T1000 (cell line): Measurements from ENCODE around the gene JAZF1.
"Not testable (repeated sequence)": the region's sequence is repeated elsewhere in the genome, so short reads cannot be mapped to it uniquely, and the experiment has no call there.

Experiments used
- DNase-seq: peaks from one replicate; lab custom pipeline; 2025; ENCODE audit warnings: mixed read lengths; lab: John Stamatoyannopoulos, UW

Gene JAZF1

DNA sequence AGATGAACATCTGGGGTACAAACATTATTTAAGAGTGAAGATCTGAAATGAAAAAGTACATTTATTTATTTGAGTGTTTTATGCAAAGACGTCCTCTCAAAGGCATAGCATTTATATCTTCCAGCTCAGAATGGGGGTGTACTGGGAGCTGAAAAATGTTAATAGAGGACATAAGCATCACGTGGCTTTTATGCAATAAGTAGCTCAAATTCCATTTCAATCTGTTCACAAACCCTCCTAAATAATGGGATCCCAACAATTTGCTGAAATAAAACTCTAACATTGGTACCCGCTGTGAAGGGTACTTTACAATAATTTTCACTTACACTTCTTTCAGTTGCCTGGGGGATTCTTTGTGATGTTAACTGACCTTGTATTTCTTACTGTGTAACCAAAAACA, 268.7 kb downstream of the JAZF1 start:
- no peak for DNase-seq

DNA sequence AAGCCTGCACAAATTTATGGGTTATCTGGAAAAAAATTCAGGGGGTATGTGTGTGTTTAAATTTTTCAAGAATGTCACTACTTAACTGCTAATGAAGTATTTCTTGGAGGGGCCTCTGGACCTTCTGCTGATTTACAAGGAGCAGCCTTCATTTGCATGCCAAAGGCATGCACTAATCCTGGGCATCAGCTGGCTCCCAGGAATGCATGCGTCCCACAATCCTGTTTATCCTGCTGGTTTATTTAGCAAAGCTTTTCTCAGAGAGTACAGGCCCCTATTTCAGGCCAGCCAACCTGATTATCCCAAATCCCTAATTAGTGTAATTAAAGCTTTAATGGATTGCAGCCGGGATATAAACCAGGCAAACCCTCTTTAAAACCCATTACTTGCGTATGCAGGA, 270.3 kb downstream of the JAZF1 start:
- no peak for DNase-seq

DNA sequence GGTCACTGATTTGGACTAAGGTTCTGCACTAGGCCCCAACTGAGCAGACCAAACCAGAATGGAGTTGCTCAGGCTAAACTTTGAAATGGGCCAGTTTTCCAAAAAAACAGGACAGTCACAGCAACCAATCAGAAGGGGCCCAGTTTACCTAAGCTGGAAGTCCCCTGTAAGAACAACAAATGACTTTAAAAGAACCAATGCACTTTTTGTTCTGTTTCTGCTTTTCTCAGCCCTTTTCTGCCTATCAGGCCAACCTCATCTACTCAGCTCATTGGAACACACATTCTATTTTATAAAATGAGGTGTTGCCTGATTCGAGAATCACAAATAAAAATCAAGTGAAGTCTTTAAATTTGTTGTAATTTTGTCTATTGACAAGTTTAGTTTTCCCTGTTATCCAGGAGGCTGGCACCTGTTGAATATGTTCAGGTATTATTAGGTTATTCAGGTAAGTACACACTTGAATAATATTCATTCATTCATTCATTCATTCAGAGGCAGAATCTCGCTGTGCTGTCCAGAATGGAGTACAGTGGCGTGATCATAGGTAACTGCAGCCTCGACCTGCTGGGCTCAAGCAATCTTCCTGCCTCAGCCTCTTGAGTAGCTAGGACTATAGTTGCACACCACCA, 271.9 kb downstream of the JAZF1 start:
- DNase-seq = no peak

DNA sequence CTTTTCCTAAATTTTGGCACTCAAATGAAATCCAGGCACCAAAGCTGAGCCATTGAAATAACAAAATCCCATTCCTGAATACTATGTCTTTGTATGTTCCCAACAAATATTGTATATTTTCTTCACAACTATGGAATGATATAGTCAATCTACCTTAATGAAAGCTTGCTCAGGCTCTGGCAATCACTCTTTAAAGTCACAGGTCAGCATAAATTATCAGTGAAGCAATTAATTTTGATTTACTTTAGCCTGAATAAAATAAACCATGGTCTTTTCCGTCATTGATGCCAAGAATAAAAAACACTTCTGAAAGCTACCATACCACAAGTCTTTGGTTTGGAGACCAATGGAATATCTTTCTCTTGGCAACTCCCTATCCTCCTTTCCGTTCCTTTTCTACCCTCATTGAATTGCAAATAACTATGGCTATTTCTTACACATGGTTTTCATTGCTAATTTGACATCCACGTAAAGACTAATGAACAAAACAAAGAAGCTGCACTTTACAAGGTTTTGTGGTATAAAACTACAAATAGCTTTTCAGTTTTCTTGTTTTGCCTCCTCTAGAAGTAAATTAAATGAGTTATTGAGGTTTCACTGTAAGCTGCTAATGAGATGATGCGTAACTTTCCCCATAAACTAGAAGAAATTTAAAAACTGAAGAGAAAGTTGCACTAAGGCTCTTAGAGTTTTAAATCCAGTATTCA, 274.1 kb downstream of the JAZF1 start:
- no peak for DNase-seq

DNA sequence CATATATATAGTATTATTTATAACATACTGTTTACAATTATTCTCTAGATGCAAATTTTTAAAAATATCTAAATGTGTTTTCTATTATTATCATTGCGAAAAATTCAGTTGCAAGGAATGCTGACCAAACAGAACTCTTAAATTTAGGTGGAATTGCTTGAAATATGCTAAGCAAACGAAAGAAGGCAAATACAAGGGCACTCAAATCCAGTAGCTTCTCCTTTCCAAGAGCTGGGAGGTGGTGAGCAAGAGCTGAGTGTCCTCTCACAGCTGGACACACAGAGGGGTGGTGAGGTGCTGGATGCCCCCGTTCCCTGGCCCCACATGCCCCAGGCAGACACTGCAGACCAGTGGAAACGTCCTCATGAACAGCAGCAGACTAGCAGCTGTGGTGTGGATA, 274.6 kb downstream of the JAZF1 start:
- no peak for DNase-seq

DNA sequence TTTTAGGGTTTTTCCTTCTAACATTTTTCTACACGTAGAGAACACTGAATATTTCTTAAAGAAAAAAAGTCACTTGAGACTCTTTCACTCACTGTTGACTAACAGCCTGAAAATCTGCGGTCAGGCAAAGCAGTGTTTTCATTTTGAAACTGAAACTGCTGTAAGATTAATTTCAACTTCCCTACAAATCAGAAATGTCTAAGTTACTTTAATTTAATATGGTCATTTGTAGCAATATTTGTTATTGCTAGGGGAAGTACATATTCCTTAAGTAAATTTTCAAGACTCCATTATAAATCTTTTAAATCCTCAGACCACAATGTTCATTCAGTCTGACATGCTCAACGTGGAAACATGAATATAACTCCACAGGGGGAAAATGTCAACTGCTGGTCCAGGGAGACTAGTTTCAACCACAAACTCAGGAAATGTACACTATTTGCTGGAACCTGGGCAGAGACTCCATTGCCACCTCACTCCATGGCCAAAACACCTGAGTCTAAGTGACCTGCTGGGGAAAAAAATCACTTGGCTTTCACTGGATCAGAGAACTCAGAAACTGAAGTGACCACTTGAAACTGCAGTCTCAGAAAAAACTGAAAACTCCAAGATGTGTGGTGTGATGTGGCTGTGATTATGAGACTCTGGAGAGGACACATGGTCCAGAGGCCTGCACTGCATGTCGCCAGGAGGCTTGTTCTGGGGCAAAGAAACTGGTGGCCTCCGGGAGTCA, 279.4 kb downstream of the JAZF1 start:
- DNase-seq = no peak

DNA sequence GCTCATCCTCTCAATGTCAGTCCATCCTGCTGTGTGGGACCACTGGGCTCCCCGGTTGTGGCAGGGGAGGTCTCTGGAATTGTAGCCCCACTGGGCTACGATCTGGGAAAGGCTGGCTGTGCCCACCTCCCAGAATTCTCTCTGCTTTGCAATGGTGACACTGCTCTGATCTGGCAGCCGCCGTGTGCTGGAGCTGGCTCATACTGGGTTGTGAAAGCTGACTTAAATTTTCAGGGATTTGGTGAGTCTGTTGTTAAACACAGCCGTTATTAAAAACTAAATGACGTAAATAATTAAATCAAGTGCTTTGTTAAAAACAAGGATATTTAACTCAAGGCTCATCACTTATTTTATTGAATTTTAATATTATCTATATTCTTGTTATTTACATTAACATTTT, 280.6 kb downstream of the JAZF1 start:
- DNase-seq = no peak

DNA sequence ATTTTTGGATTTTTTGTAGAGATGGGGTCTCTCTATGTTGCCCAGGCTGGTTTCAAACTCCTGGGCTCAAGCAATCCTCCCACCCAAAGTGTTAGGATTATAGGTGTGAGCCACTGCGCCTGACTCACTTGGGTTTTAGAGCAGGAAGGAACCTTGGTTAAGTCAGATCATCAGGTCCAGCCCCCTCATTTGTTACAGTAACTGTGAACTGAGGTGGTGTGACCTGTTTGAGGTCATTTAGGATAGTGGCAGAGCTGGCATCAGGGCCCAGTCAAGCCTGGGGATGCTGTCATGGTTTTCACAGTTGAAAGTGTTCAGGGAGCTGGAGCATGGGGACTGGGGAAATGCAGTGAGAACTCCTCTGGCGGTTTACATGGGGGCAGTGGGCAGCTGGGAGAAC, 281.0 kb downstream of the JAZF1 start:
- no peak for DNase-seq

DNA sequence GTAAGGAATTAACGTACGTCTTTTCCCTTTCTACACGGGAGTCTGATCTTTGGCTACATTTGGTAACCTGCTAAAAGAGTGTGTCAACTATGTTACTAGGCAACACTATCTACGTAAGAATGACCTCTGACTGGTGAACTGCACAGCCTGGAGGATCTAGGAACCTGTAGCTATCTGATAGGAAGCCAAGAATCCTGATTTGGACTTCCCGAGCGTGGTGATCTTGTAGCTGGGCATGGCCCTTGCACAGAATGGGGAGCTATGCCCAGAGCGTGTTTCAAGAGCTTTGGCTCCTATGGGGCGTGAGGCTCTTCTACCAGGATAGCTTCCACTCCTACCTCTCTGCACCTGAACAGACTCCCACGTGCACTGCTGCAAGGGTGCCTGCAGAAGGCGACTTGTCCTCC, 283.2 kb downstream of the JAZF1 start:
- DNase-seq = no peak

DNA sequence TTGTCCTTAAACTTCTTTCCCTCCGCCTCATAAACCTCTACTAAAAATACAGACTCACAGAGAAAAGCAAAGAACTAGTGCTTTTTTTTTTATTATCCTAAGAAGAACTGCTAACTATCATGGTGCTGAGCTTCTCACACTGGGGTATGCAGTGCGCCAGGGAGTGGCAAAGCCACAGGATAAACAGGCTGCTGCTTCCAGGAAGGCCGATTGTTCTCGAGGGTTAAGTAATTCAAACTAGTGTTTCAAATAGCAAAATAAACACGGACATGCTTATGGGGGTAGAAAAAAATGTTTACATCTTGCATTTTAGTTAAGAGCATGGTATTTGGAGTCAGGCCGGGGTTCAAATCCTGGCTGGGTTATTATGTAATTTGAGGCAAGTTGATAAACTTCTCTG, 283.6 kb downstream of the JAZF1 start:
- DNase-seq = no peak

DNA sequence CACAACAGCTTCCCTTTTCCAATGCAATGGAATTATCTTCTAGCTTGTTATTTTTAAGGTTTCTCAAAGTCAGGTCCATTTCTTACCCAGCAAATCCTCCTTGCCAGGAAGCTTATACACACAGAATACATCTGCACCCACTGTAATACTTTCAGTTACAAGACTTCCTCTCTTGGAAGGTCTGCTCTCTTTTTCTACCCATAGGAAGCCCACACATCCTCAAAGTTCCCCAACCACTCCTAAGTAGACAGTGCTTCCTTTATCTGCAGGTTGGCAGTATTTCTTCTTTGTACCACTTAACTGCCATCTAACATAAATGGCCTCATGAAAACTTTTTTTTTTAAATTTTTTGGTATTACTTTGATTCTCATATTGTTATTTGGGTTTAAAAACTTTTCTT, 285.0 kb downstream of the JAZF1 start:
- no peak for DNase-seq

DNA sequence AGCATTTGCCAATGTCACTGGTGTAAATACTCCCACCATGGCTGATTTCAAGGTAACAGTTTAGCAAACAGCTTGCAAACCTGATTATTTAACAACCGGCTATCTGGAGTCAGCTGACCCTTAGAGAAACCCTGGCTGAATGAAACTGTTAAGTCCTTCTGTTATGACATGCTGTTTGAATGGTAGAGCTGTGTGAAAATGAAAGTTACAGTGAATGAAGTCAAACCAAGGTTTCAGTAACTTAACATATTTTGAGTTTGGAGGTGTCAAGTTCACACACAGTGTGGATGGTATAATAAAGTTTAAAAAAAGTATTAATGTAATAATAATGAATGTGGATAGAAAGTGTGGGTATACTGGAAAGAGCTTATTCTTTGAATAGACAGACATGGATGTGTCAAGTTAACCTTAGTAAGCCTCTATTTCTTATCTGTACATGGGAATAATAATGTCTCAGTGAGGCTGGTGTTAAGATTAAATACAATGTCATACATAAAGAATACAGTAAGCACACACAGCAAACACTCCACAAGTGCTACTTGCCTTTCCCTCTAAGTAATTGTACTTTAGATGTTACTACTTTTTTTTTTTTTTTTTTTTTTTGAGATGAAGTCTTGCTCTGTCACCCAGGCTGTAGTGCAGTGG, 290.3 kb downstream of the JAZF1 start:
- no peak for DNase-seq

DNA sequence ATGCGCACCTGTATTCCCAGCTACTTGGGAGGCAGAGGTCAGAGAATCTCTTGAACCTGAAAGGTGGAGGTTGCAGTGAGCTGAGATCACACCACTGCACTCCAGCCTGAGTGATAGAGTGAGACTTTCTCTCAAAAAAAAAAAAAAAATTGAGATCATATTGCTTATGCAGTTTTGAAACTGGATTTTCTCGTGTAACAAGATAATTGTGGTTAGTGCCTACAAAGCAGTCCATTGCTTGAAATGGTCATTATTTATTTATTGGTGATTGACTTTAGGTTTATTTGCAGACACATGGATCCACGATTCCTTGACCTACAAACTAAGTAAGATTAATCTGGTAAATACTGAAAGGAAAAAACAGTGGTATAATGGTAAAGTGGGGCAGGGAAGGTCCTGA, 290.8 kb downstream of the JAZF1 start:
- no peak for DNase-seq

DNA sequence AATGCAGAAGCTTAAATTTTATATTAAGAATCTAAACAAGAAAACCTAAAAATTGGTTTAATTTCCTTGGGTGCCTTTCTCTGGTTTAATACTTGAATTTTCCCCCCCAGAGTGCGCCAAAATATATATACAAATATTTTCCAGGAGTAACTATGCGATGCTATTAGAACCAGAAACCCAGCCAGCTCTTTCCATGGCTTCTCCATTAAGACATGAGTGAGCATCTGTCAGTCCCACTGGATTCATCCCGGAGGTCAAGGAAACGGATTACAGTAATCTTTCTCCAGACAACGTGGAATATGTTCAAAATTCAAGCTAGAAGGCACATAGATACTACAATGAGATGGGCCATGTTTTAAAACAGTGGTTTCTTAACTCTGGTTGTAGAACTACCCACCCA, 291.9 kb downstream of the JAZF1 start:
- no peak for DNase-seq

DNA sequence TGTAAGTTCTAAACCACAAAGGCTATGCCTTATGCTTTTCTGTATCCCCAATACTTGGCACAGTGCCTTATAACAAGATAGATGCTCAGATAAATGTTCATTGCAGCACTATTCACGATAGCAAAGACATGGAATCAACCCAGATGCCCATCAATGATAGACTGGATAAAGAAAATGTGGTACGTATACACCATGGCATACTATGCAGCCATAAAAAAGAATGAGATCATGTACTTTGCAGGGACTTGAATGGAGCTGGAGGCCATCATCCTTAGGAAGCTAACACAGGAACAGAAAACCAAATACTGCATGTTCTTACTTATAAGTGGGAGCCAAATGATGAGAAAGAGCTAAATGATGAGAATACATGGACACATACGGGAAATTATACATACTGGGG, 293.9 kb downstream of the JAZF1 start:
- not testable (repeated sequence) for DNase-seq

DNA sequence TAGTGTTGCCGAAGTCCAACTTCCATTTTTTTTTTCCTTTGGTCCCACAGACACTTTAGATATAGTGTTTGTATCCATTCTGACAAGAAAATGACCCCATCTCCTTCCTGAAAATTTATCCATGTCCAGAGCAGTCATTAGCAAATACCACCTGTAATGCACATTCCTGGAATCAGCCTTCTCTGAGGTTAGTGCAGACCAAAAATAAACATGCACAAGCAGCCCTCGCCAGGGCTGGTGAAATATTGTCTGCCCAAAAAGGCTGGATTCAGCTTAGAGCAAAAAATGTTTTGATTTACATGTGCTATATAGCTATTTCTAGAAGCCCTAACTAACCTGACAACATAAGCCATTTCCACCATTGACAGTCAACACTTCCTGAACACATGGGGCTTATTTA, 294.9 kb downstream of the JAZF1 start:
- no peak for DNase-seq

DNA sequence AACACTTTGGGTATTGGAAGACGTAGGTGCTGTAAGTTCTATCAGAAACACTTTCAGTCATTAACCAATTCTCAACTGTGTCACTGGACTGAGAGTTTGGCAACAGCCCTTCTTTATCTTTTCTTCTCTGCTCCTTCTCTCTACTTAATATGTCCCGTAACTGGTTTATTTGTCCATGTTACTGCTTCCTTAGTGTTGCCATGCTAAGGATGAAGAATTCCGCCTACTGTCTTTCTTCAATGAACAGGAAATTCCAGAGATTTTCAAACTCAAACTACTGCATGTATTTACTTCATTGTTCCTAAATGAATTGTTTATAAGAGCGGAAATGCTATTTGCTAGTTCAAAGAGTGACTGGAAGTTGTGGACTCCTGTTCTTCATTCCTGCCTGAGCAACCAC, 296.9 kb downstream of the JAZF1 start:
- no peak for DNase-seq

DNA sequence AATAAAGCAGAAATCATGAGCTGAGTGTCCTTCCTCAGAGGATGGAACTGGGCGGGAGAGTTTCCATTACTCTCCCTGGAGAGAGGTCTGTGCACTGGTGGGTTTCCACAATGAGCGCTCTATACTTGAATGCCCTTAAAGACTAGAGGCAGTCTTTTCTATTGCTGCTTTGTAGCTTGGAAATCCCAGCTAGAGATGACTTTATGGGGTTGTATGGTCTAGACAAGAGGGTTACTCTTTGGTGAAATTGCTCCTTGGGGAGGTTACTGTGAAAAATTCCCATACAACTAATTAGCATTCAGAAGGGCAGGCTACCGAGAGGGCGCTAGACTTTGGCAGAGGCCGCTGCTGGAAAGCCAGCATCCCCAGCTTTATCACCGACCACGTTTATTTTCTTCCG, 303.8 kb downstream of the JAZF1 start:
- no peak for DNase-seq

DNA sequence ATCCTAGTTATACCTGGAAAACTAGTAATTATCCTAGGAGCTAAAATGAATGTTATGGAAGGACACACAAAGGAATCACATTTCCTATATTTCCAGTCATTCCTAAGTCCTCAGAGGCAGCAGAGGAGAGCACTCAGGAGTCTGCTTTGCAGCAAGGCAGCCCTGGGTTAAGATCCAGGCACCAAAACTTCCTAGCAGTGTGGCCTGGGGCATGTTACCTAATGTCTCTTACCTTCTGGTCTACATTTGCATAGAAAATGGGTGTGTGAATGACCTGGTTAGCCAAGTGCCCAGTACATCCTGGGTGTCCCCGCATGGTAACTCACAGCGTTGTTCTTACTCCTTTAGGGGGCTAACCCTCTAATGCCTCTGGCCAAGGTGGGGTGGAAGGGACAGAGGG, 304.8 kb downstream of the JAZF1 start:
- DNase-seq = no peak

DNA sequence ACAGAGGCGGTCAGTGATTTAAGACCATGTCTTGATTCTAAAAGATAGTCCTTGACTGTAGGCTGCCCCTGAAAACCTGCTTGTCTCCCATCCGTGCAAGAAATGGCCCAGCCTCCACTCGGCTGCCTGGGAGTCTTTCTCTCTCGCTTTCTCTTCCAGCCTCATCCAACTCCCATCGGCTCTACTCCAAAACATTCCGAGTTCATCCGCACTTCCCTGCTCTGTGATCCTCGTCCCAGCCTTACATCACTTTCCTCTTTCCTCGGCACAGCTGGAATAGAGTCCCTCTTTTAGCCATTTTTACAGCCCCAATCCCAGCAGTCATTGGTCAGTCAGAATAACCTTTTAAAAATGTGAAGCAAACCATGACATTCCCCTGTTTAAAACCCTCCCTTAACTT, 305.5 kb downstream of the JAZF1 start:
- no peak for DNase-seq

DNA sequence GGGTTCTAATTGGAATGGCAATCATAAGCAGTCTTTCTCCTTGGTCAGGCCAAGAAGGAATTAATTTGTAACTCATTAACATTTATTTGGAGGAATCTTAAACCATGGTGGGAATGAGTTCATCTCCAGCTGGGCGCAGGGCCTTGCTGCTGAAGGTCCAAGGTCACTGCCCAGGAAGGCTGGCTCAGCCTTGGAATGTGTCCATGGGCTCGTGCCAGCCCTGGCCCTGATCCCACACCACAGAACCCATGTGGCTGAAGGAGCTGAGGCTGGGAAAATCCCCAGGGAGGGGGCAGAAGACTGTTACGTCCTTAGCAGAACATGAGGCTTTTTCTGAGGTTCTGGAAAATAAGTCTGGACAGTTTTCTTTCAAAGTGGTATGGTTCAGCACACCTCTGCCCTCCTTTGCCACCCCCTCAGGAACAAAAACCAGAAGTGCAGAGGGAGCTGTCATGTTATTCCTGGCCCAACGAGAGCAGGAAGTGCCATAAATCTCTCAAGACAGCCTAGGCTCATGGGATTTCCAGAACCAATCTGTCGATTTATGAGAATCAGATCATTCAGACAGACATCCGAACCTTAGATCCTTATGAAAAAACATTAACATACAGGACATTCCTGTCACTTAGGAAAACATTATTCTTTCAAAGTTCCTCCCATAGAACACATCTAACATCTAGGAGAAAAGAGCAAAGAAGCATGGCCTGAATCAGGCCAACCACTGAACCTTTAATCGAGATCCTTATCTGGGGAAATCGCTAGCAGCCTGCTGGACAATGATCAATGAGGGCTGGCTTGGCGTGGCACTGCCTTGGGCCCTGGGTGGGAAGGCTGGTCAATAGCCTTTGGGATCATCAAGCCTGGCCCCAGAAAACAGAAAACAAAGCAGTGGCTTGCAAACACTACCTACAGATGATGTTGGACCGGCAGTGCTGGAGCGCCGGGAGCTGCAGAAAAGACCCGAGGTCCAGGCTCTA, 306.3 kb downstream of the JAZF1 start:
- DNase-seq = no peak
